Astrocyte of the spinal cord (primary cell): ENCODE data around the gene CUBN.

Experiments used
- DNase-seq: peaks from one replicate; pipeline ENCODE4 v3.0.0; 2011; ENCODE audit warnings: low read depth, low spot score
- H3K4me3 ChIP-seq: 2 replicates; pipeline ENCODE4 v1.5.1; 2011; ENCODE audit warnings: low read depth, mild to moderate bottlenecking, low read length, moderate library complexity
- CTCF ChIP-seq: IDR thresholded peaks from 2 replicates; pipeline ENCODE4 v1.5.1; 2012; ENCODE audit warnings: low read depth, mild to moderate bottlenecking, low read length, inconsistent platforms
- in situ Hi-C: cut with HindIII; loops from 2 replicates; pipeline ENCODE4 v1.10.0; 2017; ENCODE audit warnings: low sequenced_read_pairs

The CUBN gene

GRCh38 chr10:17010363-17011145, 119.1 kb downstream of the CUBN start:
- TF ChIP-seq CTCF: no peak
- DNase-seq: no peak
- in situ Hi-C loops: no loop called here
- H3K4me3 ChIP-seq: no peak overlapping the region

GRCh38 chr10:17009212-17009700, 120.4 kb downstream of the CUBN start:
- DNase-seq: peak; percentile 62

DNA sequence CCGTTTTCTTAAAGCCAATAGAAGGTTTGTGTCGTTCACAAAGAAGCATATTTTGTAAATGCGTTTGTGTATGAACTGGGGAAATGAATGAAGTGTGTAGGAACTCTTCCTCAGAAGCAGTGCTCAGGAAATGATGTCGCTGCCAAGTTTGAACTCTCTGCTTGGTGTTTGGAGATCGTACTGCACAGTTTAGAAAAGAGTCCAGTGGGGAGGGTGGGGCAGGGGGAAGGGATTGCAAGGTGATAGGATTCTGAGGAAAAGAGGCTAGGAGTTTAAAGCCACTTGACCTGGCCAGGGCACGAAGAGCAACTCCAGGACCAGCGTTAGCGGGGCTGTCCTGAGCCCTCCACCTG, 122.2 kb downstream of the CUBN start:
- no peak overlapping the region for H3K4me3 ChIP-seq
- in situ Hi-C loops: no loop called here
- DNase-seq: no peak
- TF ChIP-seq CTCF: no peak

More at GRCh38 chr10:17009212-17009700, 120.4 kb downstream of the CUBN start:
- H3K4me3 ChIP-seq: no peak overlapping the region
- TF ChIP-seq CTCF: no peak
- in situ Hi-C loops: no loop called here

GRCh38 chr10:17006631-17007417, 122.8 kb downstream of the CUBN start:
- DNase-seq: peak; percentile 48
- TF ChIP-seq CTCF: no peak
- H3K4me3 ChIP-seq: no peak overlapping the region
- in situ Hi-C loops: no loop called here

DNA sequence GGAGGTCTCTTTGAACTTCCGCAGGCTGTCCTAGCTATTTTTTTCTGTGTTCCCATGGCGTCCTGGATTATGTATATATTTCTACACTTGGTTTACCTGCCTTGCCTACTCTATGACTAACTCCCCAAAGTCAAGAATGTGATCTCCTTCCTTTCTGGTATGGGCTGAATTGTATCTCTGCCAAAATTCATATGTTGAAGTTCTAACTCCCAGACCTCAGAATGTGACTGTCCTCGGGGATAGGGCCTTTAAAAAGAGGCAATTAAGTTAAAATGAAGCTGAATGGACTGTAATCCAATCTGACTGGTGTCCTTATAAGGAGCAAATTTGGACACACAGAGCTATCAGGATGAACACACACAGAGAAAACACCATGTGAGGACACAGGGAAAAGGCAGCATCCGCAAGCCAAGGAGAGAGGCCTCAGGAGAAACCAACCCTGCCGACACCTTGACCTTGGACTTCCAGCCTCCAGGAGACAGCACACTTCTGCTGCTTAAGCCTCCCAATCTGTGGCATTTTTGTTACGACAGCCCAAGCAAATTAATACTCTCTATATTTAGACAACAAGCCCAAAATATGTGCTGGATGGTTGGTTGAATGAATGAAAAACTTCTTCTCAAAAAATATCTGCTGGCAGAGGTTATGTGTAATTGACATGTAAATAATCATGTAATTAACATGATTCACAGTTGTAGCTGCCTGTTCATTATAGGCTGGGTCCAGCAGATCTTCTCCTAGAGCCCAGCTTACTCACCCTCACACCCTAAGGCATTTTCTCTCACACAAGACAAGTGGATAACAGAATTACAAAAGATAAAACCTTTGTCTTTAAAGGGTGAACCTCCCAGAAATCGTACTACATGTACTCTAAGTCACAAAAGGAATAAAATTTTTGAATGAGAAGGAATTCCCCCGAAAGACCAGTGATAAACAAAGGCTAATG, 123.7 kb downstream of the CUBN start:
- H3K4me3 ChIP-seq: no peak overlapping the region
- DNase-seq: peak; percentile 48
- no peak for TF ChIP-seq CTCF
- in situ Hi-C loops: no loop called here

- DNase-seq: no peak
- in situ Hi-C loops: no loop called here
- H3K4me3 ChIP-seq: no peak overlapping the region
- no peak for TF ChIP-seq CTCF
Measured at GRCh38 chr10:17004801-17005380, 124.7 kb downstream of the CUBN start.
